H4 (cell line): ENCODE results near the gene C16orf82. TPM values are rescaled to one million over a fixed set of nuclear protein-coding genes. Genes with fewer than 3 reads are reported as not detected.
"Not testable (repeated sequence)": the region's sequence is repeated elsewhere in the genome, so short reads cannot be mapped to it uniquely, and the experiment has no call there.

Experiments used
- DNase-seq: peaks from one replicate; pipeline ENCODE4 v3.0.0-alpha.2; 2015; ENCODE audit warnings: low spot score
- total RNA-seq: library from RNA; depleted of rRNA; stranded (reverse); fragments of >200 nt; shearing (Covaris generic); gene quantifications from 2 replicates; pipeline ENCODE4 v1.2.3, GENCODE V29; 2014; rRNA removed

The C16orf82 gene
- 0.08 TPM in 1 of 2 replicates, not detected in the other for total RNA-seq

DNA sequence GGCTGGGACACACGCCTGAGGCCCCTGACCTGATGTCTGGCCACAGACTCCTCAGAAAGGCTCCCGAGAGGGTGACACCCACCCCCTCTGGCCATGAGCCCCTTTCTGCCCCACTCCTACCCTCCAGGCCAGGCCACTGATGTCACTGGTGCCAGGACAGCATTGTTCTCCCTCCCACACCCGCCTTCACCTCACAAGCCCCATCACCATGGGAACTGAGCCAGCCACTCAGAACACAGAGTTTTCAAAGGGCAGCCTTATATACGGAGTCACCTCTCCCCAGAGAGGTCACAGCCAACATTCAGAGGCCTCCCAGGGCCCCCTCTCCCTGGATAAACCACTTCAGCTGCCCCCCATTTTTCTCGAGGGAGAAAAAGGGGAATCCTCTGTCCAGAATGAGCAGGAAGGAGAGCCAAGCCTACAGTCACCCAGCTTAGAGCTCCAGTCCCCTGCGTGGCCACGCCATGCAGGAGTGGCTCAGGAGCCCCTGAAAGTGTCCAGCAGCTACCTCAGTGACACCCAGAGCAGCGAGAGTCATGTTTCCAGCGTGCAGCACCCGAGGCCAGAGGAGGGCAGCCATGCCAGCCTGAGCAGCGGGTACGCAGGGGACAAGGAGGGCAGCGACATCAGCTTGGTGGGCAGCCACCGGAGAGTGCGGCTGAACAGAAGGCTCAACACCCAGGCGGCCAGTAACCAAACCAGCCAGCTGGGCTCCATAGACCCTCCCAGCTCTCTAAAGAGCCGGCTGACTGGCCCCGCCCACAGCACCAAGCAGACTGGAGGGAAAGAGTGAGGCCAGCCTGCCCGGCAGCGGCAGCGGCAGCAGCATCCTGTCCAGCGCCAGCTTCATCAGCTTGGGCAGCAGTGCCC is at the start of gene C16orf82:
Gene C16orf82, plus strand, starts transcription at position 260 of the 870 bp plus-strand sequence.
- DNase-seq, result no peak

DNA sequence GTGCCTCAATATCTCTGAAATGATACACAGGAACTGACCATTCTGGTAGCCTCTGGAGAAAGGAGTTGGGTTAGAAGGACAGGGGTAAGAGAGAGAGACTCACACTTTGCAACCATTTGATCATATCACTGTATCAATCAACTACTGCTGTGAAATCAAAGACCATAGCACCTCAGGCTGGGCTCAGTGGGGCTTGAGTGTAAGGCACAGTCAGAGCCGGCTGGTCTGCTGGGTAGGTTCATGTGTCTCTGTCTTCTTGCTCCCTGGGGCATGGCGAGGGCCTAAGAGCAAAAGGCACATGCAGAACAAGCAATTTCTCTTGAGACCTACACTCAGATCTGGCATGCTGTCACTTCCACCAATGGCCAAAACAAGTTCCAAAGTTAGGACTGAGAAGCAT is 46.7 kb upstream of the C16orf82 start:
- DNase-seq, result no peak

DNA sequence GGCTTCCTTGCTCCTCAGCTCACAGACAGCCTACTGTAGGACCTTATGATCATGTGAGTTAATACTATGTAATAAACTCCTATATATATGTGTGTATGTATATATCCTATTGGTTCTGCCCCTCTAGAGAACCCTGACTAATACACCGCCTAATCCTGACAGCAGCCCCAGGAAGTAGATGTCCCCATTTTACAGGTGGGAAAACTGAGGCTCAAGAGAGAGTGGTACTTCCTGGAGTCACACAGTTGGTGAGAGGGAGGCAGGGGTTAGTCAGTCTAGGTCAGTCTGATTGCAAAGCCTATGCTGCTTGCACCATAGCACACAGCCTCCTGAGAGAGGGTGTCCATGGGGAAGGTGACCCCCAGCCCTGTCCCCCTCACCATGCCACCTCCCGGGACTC is 42.7 kb upstream of the C16orf82 start:
- no peak for DNase-seq

DNA sequence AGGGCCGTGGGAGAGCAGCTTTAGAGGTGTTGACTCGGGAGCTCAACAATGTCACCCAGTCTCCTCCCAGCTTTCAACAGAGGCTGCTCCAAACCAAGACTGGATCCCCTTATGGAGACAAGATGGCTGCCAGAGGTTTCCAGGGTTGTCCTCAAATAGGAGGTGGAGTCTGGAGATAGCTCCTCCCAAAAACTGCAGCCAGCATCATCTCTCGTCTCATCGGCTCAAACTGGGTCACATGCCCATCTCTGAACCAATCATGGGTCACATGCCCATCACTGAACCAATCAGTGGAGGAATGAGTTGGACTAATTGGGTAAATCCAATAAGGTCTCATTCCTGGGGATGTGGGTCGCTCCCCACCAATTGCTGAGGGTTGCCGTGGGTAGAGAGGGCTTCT is 41.1 kb upstream of the C16orf82 start:
- DNase-seq, result peak; percentile 6

DNA sequence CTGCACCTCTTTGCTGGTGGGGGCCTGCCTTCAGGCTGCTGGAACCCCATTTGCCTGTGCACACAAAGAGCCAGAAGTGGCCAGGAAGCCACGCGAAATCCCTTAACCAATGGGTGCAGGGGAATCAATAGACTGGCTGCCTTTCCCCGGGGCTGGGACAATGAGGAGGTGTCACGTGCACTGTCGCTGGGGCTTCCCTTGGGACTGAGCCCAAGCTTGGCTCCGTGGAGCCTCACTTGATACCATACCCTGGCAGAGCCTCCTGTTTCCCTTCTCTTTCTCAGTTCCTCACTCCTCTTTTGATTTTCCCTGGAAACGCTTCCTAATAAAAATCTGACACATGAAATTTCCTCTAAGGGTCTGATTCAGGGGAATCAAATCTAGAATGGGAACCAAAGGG is 38.8 kb upstream of the C16orf82 start:
- no peak for DNase-seq

DNA sequence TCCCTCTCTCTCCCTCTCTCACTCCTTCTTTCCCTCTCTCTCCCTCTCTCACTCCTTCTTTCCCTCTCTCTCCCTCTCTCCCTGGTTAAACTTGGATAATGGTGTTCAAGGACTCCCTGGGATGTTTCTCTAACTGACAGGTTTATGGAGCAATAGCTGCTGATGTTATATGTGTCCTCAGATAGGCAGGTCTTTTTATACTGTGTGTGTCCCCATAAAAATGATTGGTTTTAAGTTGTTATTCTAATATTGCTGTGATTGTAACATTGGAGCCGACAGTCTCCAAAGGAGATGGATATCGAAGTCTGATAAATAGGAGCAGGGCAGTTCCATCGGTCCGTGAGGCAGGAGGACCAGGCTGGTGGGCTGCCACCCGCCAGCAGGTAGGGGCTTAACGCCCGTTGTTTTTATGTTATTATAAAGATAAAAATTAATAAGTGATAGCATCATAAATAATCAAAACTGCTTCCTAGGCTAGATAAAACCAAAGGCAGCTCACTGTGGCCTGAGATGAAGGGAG is 38.1 kb upstream of the C16orf82 start:
- no peak for DNase-seq

DNA sequence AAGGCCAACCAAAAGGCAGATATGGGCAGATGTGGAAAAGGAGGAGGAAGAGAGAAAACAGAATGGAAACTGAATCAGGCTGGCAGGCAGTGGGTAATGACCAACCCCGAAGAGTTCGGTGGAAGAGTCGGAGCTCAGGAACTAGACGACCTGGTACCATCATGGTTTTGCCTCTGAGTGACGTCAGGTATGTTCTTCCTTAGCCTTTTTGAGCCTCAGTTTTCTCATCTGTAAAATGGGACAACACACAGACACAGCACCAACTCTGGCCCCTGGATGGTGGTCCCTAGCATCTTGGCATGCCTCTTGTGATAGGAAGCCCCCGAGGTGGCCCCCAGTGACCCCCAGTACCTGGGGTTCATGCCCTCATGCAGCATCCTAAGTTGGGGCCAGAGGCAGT is 37.2 kb upstream of the C16orf82 start:
- DNase-seq, result no peak

DNA sequence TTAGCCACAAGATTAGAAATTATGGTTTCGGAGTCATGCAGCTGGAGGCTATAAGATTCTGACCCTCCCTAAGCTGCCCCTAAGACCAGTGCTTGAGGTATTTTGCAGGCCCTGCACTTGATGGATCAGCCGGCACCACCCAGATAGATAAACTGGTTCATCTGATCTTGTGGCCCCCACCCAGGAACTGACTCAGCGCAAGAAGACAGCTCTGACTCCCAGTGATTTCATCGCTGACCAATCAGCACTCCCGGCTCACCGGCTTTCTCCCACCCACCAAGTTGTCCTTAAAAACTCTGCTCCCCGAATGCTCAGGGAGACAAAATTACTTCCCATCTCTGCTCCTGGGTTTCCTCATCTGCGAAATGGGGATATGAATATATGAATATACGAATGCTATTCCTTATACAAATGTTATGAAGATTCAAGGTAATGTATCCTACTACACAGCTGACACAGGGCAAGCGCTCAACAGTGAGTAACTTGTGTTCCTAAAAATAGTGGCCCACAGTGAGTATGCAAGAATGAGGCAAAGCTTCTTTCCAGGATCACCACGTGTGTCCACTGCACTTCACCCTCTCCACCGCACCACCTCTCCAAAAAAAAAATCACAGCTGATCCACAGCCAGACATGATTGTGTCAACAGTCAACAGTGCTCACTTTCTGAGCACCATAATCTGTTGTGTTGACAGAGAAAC is 33.3 kb upstream of the C16orf82 start:
- DNase-seq, result no peak

DNA sequence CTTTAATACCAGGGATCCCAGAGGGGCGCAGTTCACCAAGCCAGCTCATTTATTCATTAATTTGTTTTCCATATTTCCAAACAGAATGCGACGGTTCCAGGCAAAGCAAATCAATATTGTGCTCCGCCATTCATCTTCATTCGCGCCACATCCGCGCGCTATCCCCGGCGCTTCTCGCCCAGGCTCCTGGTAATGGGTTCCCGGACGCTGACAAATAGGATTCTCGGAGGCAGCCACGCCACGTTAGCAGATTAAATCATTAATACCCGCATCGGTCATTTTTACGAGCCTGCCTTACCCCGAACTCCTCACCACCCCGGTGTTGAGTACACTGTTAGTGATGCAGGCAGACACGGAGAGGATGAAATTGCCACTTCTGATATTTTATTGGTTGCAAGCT is 26.0 kb upstream of the C16orf82 start:
- no peak for DNase-seq

DNA sequence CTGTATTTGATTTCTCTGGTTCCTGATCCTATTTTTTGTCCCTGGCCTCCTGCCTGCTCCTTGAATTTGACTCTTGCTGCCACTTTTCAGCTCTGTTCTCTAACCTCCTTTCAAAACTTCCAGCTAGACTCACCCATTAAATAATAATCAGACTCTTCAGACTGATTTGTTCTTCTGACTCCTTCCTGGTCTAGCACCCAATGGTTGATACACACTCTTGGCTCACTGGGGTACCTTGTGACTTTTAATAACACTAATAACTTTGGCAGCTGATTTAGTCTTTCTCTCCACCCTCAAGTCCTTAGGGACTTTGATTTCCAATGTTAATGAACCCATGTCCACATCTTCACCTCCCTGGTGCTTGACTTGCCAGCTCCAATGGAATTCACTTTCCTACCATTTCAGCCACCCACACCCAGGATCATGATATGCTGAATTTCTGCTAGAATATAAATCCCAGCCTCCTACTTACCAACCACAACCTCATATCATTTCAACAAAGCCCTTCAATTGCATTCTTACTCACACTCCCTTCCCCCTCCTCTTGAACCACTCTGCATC is 19.7 kb upstream of the C16orf82 start:
- no peak for DNase-seq

DNA sequence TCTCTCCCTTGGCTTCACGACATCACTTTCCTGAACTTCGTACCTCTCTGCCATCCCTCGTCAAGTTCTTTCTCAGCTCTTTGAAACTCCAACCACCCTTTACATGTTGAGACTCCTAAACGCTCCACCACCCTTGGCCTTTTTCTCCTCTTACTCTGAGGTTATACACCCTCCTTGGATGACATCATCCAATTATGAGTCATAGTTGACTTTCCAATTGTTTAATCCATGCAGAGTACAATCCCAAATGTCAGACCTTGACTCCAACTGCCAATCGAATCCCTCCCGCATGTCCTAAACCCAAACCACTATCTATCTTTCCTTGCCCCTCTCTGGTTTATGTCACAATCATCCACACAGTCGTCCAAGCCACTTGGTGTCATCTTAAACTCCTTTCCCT is 18.4 kb upstream of the C16orf82 start:
- no peak for DNase-seq

DNA sequence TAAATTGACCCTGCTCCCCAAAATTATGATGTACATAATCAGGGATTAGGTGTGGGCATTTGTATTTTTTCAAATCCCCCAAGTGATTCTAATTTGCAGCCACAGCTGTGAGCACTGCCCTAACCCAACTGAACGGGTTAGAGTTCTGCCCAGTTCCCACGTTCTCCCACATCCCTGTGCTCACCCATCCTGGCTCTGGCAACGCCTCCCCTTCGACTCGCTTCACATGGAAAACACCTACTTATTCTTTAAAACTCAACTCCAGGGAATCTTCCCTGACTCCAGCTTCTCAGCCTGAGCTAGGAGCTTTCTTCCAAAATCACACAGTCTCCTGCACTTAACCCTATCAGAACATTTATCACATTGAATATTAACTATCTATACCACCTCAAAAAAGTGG is 17.6 kb upstream of the C16orf82 start:
- no peak for DNase-seq

DNA sequence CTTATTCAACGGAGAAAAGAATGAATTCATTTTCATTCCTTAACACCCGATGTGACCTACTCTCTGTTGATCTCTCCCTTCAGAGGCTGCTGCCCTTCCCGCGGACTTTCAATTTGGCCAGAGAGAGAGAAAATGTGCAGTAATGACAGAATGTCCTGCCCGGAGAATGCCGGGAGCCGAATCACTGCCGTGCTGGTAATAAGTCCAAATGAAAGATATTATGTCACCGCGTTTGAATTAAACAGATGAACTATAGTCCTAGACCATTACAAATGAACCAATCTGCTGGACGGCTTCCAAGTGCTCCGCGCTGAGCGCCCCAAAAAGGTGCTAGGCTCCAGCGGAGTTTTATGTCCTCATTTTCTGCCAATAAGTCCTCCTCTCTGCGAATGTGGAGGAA is 14.7 kb upstream of the C16orf82 start:
- DNase-seq, result no peak

DNA sequence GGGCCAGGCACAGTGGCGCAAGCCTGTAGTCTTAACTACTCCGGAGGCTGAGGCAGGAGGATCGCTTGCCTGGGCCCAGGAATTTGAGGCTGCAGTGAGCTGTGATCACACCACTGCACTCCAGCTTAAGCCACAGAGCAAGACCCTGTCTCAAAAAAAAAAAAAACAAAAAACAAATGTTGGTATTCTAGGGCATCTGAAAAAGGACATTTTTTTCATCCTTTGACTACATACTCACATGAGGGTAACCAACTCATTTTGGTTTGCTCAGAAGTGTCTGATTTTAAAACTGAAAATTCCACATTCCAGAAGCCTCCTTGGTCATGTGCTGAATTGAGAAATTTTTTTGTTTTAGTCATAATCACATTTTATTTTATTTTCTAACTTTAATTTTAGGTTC is 12.7 kb upstream of the C16orf82 start:
- no peak for DNase-seq

DNA sequence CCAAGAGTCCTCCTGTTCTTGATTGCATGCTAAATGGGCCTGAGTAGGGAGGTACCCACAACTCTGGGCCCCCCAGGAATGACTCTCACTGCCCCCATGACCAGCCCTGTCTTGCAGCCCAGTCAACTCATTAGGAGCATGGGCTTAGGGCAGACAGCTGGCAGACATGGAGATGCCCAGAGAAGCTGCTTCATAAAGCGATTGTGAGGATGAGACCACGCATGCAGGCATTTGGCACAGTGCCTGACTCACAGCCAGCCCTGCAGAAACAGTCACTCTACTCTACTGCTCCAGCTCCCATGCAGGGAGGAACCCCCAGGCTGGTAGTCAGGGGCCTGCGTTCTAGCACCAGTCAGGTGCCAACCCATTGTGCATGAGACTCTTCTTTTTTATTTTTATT is 8.4 kb upstream of the C16orf82 start:
- DNase-seq, result no peak

DNA sequence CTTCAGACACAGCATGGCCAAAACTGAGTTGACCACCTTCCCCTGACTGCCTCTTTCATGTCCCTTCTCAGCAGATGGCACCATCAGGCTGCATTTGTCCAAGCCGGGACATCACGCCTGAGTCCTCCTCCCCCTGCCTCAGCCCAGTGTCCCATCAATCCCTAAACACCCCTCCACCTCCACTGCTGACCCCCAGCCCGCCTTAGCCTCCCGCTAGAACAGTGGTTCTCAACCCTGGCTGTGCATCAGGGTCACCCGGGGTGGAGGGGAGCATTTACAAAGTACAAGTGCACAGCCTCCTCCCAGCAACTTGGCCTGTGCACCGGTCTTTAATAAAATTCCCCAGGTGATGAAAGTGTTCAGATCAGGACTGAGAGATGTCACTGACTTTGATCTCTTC is 4.0 kb downstream of the C16orf82 start:
- no peak for DNase-seq

DNA sequence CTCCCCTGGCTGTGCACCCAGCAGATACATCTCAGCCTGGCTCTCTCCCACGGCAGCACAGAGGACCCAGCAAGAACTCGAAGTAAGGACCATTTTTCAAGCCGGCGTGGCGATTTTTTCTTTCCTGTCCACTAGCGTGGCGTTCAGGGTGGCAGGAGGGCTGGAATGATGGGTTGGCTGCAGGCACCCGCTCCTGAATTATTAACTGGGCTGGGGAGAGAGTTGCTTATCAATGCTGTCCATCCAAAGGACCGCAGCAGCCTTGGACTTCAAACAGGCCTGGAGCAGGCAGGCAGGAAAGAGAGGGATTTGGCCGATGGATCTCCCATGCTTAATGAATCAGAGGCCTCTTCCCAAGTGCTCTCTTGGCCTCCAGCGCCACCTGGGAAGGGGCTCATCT is 7.0 kb downstream of the C16orf82 start:
- no peak for DNase-seq

DNA sequence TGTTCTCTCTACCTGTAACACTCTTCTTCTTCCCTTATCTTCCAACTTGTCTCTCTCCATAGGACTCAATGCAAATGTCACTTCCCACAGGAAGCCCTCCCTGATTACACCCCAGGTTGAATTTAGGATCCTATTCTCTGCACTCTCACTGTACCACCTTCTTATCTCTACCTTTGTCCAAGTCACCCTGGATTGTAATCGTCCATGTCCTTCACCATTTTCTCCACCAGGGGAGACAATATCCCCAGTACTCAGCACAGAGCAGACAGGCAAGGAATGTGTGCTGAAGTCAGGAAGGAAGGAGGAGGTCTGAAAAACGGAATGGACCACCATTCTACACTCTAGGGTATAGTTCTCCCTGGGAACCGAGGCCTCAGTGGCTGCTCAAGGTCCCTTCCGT is 14.2 kb downstream of the C16orf82 start:
- peak; percentile 19 for DNase-seq

DNA sequence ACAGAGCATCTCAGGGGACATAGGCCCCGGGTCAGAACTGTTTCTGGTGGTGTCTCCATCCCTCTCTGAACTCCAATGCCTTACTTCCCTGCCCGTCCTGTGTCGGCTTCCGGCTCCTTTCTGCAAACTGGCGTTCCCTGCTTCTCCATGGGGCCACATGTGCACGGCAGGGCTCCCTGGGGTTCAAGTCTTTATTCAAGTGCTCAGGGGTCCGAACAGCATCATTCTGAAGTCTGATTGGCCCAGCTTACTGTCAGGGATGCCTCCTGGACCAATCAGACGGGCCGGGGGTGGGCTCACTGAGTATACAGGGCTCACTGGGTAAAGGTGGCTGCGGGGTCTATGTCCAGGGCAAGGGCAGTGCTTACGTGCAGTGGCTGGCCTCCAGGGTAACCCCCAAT is 17.1 kb downstream of the C16orf82 start:
- no peak for DNase-seq

DNA sequence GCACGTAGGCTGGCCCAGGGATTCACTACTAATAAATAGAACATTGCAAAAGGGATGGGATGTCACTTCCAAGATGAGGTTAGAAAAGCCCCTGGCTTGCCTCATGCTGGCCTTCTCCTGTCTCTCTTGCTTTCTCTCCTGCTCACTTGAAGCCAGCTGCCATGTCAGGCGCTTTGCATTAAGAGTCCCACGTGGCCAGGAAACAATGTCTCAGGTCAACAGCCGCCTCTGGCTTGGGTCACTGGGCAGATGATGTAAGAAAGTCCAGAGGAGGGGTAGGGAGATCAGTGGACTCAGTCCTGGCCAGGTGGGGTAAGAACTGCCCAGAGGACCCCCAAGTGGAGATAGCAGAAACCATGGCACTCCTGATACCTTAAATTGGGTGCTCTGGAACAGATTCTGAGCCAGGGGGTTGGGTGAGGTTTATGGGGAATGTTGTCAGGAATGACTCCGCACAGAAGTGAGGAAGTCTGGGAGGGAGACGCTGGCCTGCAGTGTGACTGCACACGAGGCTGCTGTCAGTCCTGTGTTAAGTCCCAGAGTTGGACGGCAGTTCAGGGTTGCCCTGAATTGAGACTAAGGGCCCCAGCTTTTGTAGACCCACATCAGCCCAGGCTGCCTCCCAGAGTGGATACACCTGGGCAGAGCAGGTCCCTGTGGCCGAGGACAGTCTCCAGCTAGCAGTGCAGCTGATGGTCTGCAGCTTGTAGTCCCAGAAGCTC is 17.7 kb downstream of the C16orf82 start:
- no peak for DNase-seq

DNA sequence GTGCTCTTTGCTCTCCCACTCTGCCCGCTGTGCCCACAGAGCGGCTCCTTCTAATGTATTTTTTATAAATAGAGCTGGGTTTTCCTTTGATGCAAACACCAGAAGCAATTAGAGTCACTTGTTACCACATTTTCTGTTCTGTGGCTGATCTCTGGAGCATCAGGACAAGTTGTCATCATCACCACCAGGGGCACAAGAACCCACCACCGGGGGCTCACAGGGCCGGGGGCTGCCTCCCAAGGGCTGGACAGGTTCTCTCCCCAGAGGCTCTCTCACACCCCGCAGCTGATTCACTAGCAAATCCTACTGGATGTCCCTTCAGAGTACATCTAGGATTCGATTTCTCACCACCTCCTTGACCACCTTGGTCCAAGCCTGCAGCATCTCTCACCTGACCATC is 18.5 kb downstream of the C16orf82 start:
- no peak for DNase-seq

DNA sequence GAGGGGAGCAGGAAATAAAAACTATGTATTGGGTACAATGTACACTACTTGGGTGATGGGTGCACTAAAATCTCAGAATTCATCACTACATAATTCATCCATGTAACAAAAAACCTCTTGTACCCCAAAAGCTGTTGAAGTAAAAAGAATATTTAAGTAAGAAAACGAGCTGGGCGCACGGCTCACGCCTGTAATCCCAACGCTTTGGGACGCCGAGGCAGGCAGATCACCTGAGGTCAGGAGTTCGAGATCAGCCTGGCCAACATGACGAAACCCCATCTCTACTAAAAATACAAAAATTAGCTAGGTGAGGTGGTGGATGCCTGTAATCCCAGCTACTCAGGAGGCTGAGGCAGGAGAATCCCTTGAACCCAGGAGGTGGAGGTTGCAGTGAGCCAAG is 19.3 kb downstream of the C16orf82 start:
- DNase-seq, result not testable (repeated sequence)
